K562 (cell line): ENCODE results near the gene BRICD5. TPM values are rescaled to one million over a fixed set of nuclear protein-coding genes. Genes with fewer than 3 reads are reported as not detected.
A peak's percentile ranks its signal among the peaks of the same experiment; 100 is the strongest.

ENCODE experiments used
- ATAC-seq: fragments of 200-7000 bp; cut with Tn5 transposase; 3 replicates; pipeline ENCODE4 v1.9.1; 2020; ENCODE audit warnings: moderate library complexity
- BruUV-seq: library from RNA; stranded (reverse); fragments of 400-500 nt; replicated peaks from 2 replicates; lab custom pipeline; 2021; lab: Mats Ljungman, UMichigan
- CTCF ChIA-PET: fragments of 300-600 bp; formaldehyde crosslinking; extraction: SDS; loops from one replicate; lab custom pipeline; 2021; ENCODE audit warnings: low intra/inter-chr PET ratio; lab: Yijun Ruan, JAX
- POLR2A ChIA-PET: fragments of 300-600, 350-650 bp; sonication (Branson Sonifier 250); formaldehyde crosslinking; extraction: SDS; loops from one replicate; lab custom pipeline; 2021; ENCODE audit warnings: antibody characterized with exemption, inconsistent platforms; lab: Yijun Ruan, JAX
- DNase-seq, 4 experiments: peaks; one replicate each; pipeline versions ENCODE4 v3.0.0 to v3.0.0-alpha.2; 2011 to 2018; ENCODE audit warnings: low spot score in 3 of 4, mixed read lengths in 3 of 4; ENCODE audit errors: extremely low read depth in 1 of 4
- FAIRE-seq: peaks from 2 replicates; lab custom pipeline; 2011; peaks lifted over from hg19 to GRCh38; lab: Jason Lieb, UNC
- H2AFZ ChIP-seq: 2 replicates; pipeline ENCODE4 v1.6.0; 2011; ENCODE audit warnings: low read depth, low read length, control low read depth, inconsistent platforms
- H3K27ac ChIP-seq: fragments of 200-600 bp; 3 replicates; pipeline ENCODE4 v1.8.0; 2011; ENCODE audit warnings: low read depth, mild to moderate bottlenecking, control low read depth, inconsistent platforms, low read length, moderate library complexity, mixed read lengths; ENCODE audit errors: extremely low read depth
- H3K27me3 ChIP-seq, 2 experiments: fragments of 300-600 bp in 1 of 2; 2 replicates in 1 of 2; 3 replicates in 1 of 2; pipeline versions ENCODE4 v1.6.0 to v1.8.0; 2011; ENCODE audit warnings: inconsistent platforms in 2 of 2, low read length in 2 of 2, mild to moderate bottlenecking in 1 of 2, mixed read lengths in 1 of 2, moderate library complexity in 1 of 2; ENCODE audit not compliant: control insufficient read depth in 2 of 2, insufficient read depth in 2 of 2
- H3K36me3 ChIP-seq: fragments of 300-600 bp; 3 replicates; pipeline ENCODE4 v1.8.0; 2011; ENCODE audit warnings: mild to moderate bottlenecking, low read length, inconsistent platforms; ENCODE audit not compliant: control insufficient read depth, insufficient read depth
- H3K4me1 ChIP-seq, 2 experiments: fragments of 200-600 bp in 1 of 2; replicated peaks in 1 of 2; 2 replicates in 1 of 2; 3 replicates in 1 of 2; pipeline versions ENCODE4 v1.5.1 to v1.8.0; 2011; ENCODE audit warnings: inconsistent platforms in 2 of 2, low read length in 2 of 2, mild to moderate bottlenecking in 1 of 2, mixed read lengths in 1 of 2, moderate library complexity in 1 of 2; ENCODE audit not compliant: control insufficient read depth in 2 of 2, insufficient read depth in 2 of 2
- H3K4me2 ChIP-seq: 2 replicates; pipeline ENCODE4 v1.6.1; 2011; ENCODE audit warnings: low read length, control low read depth, inconsistent platforms, mixed read lengths; ENCODE audit not compliant: insufficient read depth
- H3K4me3 ChIP-seq: fragments of 200-600 bp; sonication (generic), shearing (Covaris generic); 2 replicates; pipeline ENCODE4 v1.5.1; 2016; ENCODE audit warnings: control low read depth, inconsistent platforms
- H3K79me2 ChIP-seq: fragments of 200-600 bp; 3 replicates; pipeline ENCODE4 v1.8.0; 2011; ENCODE audit warnings: low read length, inconsistent platforms; ENCODE audit not compliant: control insufficient read depth, insufficient read depth
- H3K9ac ChIP-seq, 2 experiments: 2 replicates each; pipeline versions ENCODE4 v1.6.0 to v1.6.1; 2011; ENCODE audit warnings: low read depth in 2 of 2, low read length in 2 of 2, control low read depth in 1 of 2, inconsistent platforms in 1 of 2, mild to moderate bottlenecking in 1 of 2, mixed read lengths in 1 of 2; ENCODE audit not compliant: insufficient read depth in 1 of 2
- H3K9me1 ChIP-seq: one replicate; pipeline ENCODE4 v1.6.0; 2011; ENCODE audit warnings: inconsistent platforms, mild to moderate bottlenecking, low read length, moderate library complexity; ENCODE audit not compliant: control insufficient read depth, insufficient read depth
- H3K9me3 ChIP-seq: replicated peaks from 2 replicates; pipeline ENCODE4 v1.5.1; 2011; ENCODE audit warnings: low read depth, low read length, inconsistent platforms; ENCODE audit not compliant: control insufficient read depth, insufficient read depth
- H4K20me1 ChIP-seq: replicated peaks from 2 replicates; pipeline ENCODE4 v1.6.1; 2011; ENCODE audit warnings: low read length, inconsistent platforms, mixed read lengths; ENCODE audit not compliant: control insufficient read depth, insufficient read depth
- CBX5 ChIP-seq: IDR thresholded peaks from 2 replicates; pipeline ENCODE4 v1.6.1; 2014; ENCODE audit warnings: low read depth, borderline replicate concordance
- CCNT2 ChIP-seq: IDR thresholded peaks from 2 replicates; pipeline ENCODE4 v1.6.1; 2011; ENCODE audit warnings: borderline replicate concordance, low read depth, mild to moderate bottlenecking, moderate library complexity, mixed read lengths, low read length; ENCODE audit not compliant: insufficient read length; ENCODE audit errors: extremely low read depth
- EP400 ChIP-seq: fragments of 450-650 bp; IDR thresholded peaks from 2 replicates; pipeline ENCODE4 v1.6.1; 2017; ENCODE audit warnings: antibody characterized with exemption, mild to moderate bottlenecking, moderate library complexity
- KDM4B ChIP-seq, 2 experiments: fragments of 450-650 bp in 1 of 2; sonication (generic) in 1 of 2; IDR thresholded peaks; 2 replicates each; pipeline ENCODE4 v1.6.1; 2016 to 2017; ENCODE audit warnings: borderline replicate concordance in 2 of 2, antibody characterized with exemption in 1 of 2, low read depth in 1 of 2, mild to moderate bottlenecking in 1 of 2
- MEIS2 ChIP-seq: fragments of 450-650 bp; IDR thresholded peaks from 2 replicates; pipeline ENCODE4 v1.6.1; 2014; ENCODE audit warnings: mild to moderate bottlenecking; ENCODE audit not compliant: partially characterized antibody
- POLR2AphosphoS5 ChIP-seq: IDR thresholded peaks from 2 replicates; pipeline ENCODE4 v1.6.1; 2011; ENCODE audit warnings: mild to moderate bottlenecking, low read depth, low read length, moderate library complexity; ENCODE audit not compliant: control insufficient read depth, insufficient read depth
- RBM15 ChIP-seq: fragments of 200-400 bp; formaldehyde crosslinking; IDR thresholded peaks from 2 replicates; pipeline ENCODE4 v1.6.1; 2018; ENCODE audit warnings: mild to moderate bottlenecking, low read length, moderate library complexity; ENCODE audit not compliant: insufficient read depth
- SMAD3 ChIP-seq: fragments of 450-650 bp; formaldehyde crosslinking; conservative IDR thresholded peaks from 2 replicates; pipeline ENCODE4 v1.4.0; 2020; ENCODE audit warnings: mild to moderate bottlenecking
- WGBS: fragments of 100-300 bp; shearing (Covaris generic); methylation state at CpG from one replicate; pipeline ENCODE4 v1.1.6; 2016; ENCODE audit warnings: low coverage, mixed read lengths; ENCODE audit not compliant: insufficient coverage; ENCODE audit errors: missing lambda C conversion rate; 5-methylcytosine and 5-hydroxymethylcytosine counted together
- in situ Hi-C: fragments of 300-500 bp; cut with MboI; formaldehyde crosslinking; loops from 4 replicates; pipeline ENCODE4 v1.15.0; 2018; ENCODE audit warnings: inconsistent platforms, mixed read lengths
- intact Hi-C: fragments of 100-400 bp; cut with micrococcal nuclease; formaldehyde crosslinking; loops from 2 replicates; pipeline ENCODE4 v1.14.2; 2022
- polyA plus RNA-seq, 8 experiments: library from polyadenylated mRNA; depleted of rRNA in 4 of 8; stranded (reverse) in 5 of 8; unstranded in 3 of 8; fragments of >200 nt; fragmentation: Nextera tagmentation in 2 of 8; fragmentation: Illumina TruSeq in 1 of 8; extraction: Ambion mirVana in 2 of 8; extraction: Trizol in 1 of 8; gene quantifications; 2 replicates each; pipeline versions ENCODE4 v1.2.1 to v1.2.3, GENCODE V29; 2011 to 2014; ENCODE audit warnings: inconsistent platforms in 1 of 8, missing spikeins in 1 of 8
- total RNA-seq, 7 experiments: library from RNA; depleted of rRNA in 6 of 7; stranded (reverse); fragments of >200 nt in 6 of 7; fragmentation: Illumina TruSeq in 2 of 7; extraction: Trizol in 2 of 7; gene quantifications; 2 replicates each; pipeline versions ENCODE4 v1.2.1 to v1.2.3, GENCODE V29; 2011 to 2021; ENCODE audit warnings: low replicate concordance in 1 of 7
- TF ChIP-seq, protein P1 (sequence below), 2 experiments: fragments of 450-650 bp; IDR thresholded peaks; 2 replicates each; pipeline ENCODE4 v1.6.1; 2016; ENCODE audit warnings: mild to moderate bottlenecking in 2 of 2, borderline replicate concordance in 1 of 2, low read depth in 1 of 2, moderate library complexity in 1 of 2
- TF ChIP-seq, protein P2 (sequence below): fragments of 450-650 bp; IDR thresholded peaks from 2 replicates; pipeline ENCODE4 v1.6.1; 2017; ENCODE audit warnings: mild to moderate bottlenecking, moderate library complexity

The BRICD5 gene
- total and polyA plus RNA-seq, 9 of the 15 experiments (the other 6 are each of a cell fraction or from before 2014, with no cell fraction given): 0.24 to 15.1 (median 2.4) TPM; not detected in 1

DNA sequence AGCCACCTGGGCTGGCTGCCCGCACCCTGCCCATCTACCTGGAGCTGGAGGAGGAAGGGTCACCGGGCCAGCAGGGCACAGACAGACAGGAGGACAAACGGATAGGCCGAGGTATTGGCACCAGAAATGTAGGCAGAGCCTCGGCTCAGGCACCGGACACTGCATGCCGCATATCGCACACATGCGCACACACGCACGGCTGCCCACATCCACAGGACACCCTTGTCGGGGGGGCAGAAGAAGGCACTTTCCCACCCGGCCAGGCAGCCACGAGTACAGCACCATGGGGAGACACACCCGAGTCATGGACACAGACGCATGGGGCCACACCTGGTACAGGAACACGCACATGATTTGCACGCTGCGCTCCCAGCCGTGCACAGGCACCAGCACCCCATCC is 28.7 kb downstream of the BRICD5 start:
- FAIRE-seq (no peak), DNase-seq (no peak), ATAC-seq (no peak)
- peaks cover 8% of the 10 kb centered on the region; the same call in 1 of the 3 replicates for H3K36me3 ChIP-seq
- no peaks in the 10 kb centered on the region for H3K79me2 ChIP-seq
- no peak overlapping the region for H2AFZ ChIP-seq
- TF ChIP-seq RBM15: no peak
- TF ChIP-seq CCNT2: no peak
- no peak for TF ChIP-seq MEIS2
- no peak for TF ChIP-seq EP400
- no peak for TF ChIP-seq SMAD3 (CRISPR knock-in tag)
- TF ChIP-seq, protein P1, sequence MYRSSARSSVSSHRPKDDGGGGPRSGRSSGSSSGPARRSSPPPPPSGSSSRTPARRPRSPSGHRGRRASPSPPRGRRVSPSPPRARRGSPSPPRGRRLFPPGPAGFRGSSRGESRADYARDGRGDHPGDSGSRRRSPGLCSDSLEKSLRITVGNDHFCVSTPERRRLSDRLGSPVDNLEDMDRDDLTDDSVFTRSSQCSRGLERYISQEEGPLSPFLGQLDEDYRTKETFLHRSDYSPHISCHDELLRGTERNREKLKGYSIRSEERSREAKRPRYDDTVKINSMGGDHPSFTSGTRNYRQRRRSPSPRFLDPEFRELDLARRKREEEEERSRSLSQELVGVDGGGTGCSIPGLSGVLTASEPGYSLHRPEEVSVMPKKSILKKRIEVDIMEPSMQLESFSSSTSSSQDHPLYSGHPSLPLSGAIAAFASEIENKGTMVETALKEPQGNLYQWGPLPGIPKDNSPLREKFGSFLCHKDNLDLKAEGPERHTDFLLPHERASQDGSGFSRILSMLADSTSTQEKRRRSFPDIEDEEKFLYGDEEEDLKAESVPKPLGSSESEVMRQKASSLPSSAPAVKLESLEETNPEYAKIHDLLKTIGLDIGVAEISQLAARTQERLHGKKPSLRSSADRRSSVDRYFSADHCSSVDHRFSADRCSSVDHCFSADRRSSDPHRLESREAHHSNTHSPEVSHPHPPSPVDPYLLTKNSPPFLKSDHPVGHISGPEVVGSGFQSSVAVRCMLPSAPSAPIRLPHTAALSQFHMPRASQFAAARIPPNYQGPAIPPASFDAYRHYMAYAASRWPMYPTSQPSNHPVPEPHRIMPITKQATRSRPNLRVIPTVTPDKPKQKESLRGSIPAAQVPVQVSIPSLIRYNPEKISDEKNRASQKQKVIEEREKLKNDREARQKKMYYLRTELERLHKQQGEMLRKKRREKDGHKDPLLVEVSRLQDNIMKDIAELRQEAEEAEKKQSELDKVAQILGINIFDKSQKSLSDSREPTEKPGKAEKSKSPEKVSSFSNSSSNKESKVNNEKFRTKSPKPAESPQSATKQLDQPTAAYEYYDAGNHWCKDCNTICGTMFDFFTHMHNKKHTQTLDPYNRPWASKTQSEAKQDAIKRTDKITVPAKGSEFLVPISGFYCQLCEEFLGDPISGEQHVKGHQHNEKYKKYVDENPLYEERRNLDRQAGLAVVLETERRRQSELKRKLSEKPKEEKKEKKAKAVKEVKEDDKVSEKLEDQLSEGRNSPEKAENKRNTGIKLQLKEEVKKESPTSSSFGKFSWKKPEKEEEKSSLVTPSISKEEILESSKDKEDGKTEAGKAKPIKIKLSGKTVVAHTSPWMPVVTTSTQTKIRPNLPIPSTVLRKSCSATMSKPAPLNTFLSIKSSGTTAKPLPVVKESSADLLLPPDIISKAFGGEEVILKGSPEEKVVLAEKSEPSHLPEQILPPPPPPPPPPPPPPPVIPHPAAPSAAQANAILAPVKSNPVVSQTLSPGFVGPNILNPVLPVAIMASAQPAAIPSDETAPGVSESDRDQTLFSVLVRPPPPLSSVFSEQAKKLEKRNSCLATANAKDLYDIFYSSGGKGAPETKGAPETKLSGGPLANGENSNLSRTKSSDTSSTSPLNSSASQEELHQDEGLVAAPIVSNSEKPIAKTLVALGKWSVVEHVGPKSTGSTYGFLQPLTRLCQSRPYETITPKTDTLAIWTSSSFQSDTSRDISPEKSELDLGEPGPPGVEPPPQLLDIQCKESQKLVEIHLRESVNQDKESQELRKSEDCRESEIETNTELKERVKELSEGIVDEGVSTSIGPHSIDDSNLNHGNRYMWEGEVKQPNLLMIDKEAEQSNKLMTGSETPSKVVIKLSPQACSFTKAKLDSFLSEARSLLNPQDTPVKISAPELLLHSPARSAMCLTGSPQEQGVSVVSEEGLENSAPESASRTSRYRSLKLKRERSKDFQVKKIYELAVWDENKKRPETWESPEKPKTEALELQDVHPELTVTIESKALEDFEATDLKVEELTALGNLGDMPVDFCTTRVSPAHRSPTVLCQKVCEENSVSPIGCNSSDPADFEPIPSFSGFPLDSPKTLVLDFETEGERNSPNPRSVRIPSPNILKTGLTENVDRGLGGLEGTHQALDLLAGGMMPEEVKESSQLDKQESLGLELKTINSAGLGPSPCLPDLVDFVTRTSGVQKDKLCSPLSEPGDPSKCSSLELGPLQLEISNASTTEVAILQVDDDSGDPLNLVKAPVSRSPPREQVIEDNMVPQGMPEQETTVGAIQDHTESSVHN (IDR thresholded peaks at IDR 0.05; ENCODE audit: borderline replicate concordance in 1 of 2, low read depth in 1 of 2): no peak
- TF ChIP-seq KDM4B (IDR thresholded peaks at IDR 0.05; ENCODE audit: borderline replicate concordance in 2 of 2, low read depth in 1 of 2): no peak
- TF ChIP-seq, protein P2, sequence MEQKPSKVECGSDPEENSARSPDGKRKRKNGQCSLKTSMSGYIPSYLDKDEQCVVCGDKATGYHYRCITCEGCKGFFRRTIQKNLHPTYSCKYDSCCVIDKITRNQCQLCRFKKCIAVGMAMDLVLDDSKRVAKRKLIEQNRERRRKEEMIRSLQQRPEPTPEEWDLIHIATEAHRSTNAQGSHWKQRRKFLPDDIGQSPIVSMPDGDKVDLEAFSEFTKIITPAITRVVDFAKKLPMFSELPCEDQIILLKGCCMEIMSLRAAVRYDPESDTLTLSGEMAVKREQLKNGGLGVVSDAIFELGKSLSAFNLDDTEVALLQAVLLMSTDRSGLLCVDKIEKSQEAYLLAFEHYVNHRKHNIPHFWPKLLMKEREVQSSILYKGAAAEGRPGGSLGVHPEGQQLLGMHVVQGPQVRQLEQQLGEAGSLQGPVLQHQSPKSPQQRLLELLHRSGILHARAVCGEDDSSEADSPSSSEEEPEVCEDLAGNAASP: no peak
- no peak for TF ChIP-seq POLR2AphosphoS5
- TF ChIP-seq CBX5: no peak
- H3K4me3 ChIP-seq: no peak overlapping the region
- H3K27ac ChIP-seq: no peak overlapping the region
- H3K27me3 ChIP-seq: no peaks in the 10 kb centered on the region
- in situ Hi-C loops: no loop called here
- H4K20me1 ChIP-seq: no peaks in the 10 kb centered on the region; the same call in 1 of the 2 replicates
- H3K9me1 ChIP-seq: no peaks in the 10 kb centered on the region
- intact Hi-C loops: no loop called here
- H3K4me1 ChIP-seq: peaks cover 2 to 95% of the 10 kb centered on the region in 2 experiments; a peak in 3 of 5 replicates
- CTCF ChIA-PET: no interaction called here
- H3K4me2 ChIP-seq: no peak overlapping the region
- POLR2A ChIA-PET: no interaction called here
- peak overlapping the region in 1 of 2 experiments; percentile 83; a peak in 2 of 4 replicates for H3K9ac ChIP-seq
- no TSS peak for BruUV-seq
- 85% methylated on average over 15 of the region's 20 CpGs for WGBS
- no peaks in the 10 kb centered on the region for H3K9me3 ChIP-seq
